Activated CD4-positive, alpha-beta T cell treated with anti-CD3 and anti-CD28 coated beads, Interleukin-2, amount 50 U/mL, for 4 hours (primary cell): ENCODE results near the gene CSF1.

ENCODE experiments used
- DNase-seq, 2 experiments: peaks; one replicate each; pipeline ENCODE4 v3.0.0-alpha.2; 2020

Gene CSF1

GRCh38 chr1:109923131-109923945 lies 12.7 kb downstream of the CSF1 start:
- no peak for DNase-seq

GRCh38 chr1:109923946-109924275 lies 13.3 kb downstream of the CSF1 start:
- no peak for DNase-seq

GRCh38 chr1:109924316-109924715 lies 13.7 kb downstream of the CSF1 start:
- no peak for DNase-seq

- DNase-seq: no peak
Measured at GRCh38 chr1:109925159-109925990, 14.7 kb downstream of the CSF1 start.

GRCh38 chr1:109926662-109927300 lies 16.1 kb downstream of the CSF1 start:
- DNase-seq: no peak

GRCh38 chr1:109927356-109927755 lies 16.7 kb downstream of the CSF1 start:
- DNase-seq: no peak

- no peak for DNase-seq
Measured at GRCh38 chr1:109927911-109928321, 17.3 kb downstream of the CSF1 start.

GRCh38 chr1:109928591-109929111 lies 18.0 kb downstream of the CSF1 start:
- no peak for DNase-seq

- DNase-seq: no peak
Measured at GRCh38 chr1:109929170-109929569, 18.5 kb downstream of the CSF1 start.

- DNase-seq: no peak
Measured at GRCh38 chr1:109929588-109930251, 19.1 kb downstream of the CSF1 start.

- no peak for DNase-seq
Measured at GRCh38 chr1:109930252-109930993, 19.8 kb downstream of the CSF1 start.

- no peak for DNase-seq
Measured at GRCh38 chr1:109931189-109931731, 20.6 kb downstream of the CSF1 start.

GRCh38 chr1:109931911-109932636 lies 21.4 kb downstream of the CSF1 start:
- no peak for DNase-seq

- no peak for DNase-seq
Measured at GRCh38 chr1:109932679-109933078, 22.0 kb downstream of the CSF1 start.

GRCh38 chr1:109933856-109934711 lies 23.4 kb downstream of the CSF1 start:
- DNase-seq: no peak

GRCh38 chr1:109935451-109935900 lies 24.8 kb downstream of the CSF1 start:
- no peak for DNase-seq

- DNase-seq: no peak
Measured at GRCh38 chr1:109937738-109938137, 27.1 kb downstream of the CSF1 start.

GRCh38 chr1:109938556-109938955 lies 27.9 kb downstream of the CSF1 start:
- DNase-seq: no peak

- DNase-seq: no peak
Measured at GRCh38 chr1:109942434-109942833, 31.8 kb downstream of the CSF1 start.

- DNase-seq: no peak
Measured at GRCh38 chr1:109944541-109944940, 33.9 kb downstream of the CSF1 start.
